ENCODE measurements around the gene ZSCAN22.
A peak's percentile ranks its signal among the peaks of the same experiment; 100 is the strongest.
"Not testable (repeated sequence)": the region's sequence is repeated elsewhere in the genome, so short reads cannot be mapped to it uniquely, and the experiment has no call there.

ZSCAN22 gene

DNA sequence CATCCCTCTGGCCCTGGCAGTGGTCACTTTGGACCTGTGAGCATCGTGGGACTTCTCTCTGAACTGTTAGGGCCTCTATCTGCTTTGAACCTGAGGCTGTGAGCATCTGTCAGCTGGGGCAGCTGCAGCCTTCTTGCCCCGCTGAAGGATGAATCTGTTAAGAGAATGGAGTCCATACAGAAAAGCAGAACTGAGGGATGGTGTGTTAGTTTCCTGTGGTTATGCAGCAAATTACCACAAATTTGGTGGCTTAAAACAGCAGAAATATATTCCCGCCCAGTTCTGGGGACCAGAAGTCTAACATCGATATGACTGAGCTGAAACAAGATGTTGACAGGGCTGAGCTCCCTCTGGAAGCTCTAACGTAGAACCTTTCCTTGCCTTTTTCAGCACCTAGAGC lies 37.4 kb downstream of the ZSCAN22 start:
- H3K4me3 ChIP-seq (replicated peaks in 1 of 2; ENCODE audit: low read depth in 2 of 2, low read length in 2 of 2): no peak overlapping the region
- no peak for DNase-seq (ENCODE audit: low read depth in 2 of 2)
- no peak for TF ChIP-seq CTCF (IDR thresholded peaks at IDR 0.05; ENCODE audit: low read depth, low read length)

- H3K4me3 ChIP-seq (replicated peaks in 1 of 2; ENCODE audit: low read depth in 2 of 2, low read length in 2 of 2): no peak overlapping the region
- no peak for TF ChIP-seq CTCF (IDR thresholded peaks at IDR 0.05; ENCODE audit: low read depth, low read length)
- DNase-seq (ENCODE audit: low read depth in 2 of 2): no peak
These were observed 40.0 kb downstream of the ZSCAN22 start for GRCh38 chr19:58366585-58367430.

DNA sequence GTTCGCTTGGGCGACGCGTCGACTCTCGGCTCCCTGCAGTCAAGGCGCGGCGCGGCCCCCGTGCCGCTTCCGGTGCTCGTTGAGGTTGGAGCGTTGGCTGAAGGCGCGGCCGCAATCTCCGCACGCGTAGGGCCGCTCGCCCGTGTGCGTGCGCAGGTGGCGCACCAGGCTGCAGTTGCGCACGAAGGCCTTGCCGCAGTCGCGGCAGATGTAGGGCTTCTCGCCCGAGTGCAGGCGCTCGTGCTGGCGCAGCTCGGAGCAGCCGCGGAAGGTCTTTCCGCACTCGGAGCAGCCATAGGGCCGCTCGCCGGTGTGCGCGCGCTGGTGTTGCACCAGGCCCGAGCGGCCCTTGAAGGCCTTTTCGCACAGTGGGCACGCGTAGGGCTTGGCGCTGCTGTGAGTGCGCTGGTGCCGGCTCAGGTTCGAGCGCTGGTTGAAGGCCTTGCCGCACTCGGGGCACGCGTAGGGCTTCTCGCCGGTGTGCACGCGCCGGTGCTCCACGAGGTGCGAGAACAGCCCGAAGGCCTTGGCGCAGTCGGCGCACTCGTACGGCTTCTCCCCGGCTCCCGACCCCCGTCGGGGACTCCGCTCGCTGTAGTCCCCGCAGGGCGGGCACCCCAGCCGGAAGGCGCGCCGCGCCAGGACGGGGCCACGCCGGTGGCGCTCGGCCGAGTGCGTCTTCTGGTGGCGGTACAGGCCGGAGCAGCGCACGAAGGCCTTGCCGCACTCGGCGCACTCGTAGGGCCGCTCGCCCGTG lies 41.1 kb downstream of the ZSCAN22 start:
- no peak for TF ChIP-seq CTCF (IDR thresholded peaks at IDR 0.05; ENCODE audit: low read depth, low read length)
- H3K4me3 ChIP-seq (replicated peaks in 1 of 2; ENCODE audit: low read depth in 2 of 2, low read length in 2 of 2): no peak overlapping the region
- DNase-seq (ENCODE audit: low read depth in 2 of 2): no peak

DNA sequence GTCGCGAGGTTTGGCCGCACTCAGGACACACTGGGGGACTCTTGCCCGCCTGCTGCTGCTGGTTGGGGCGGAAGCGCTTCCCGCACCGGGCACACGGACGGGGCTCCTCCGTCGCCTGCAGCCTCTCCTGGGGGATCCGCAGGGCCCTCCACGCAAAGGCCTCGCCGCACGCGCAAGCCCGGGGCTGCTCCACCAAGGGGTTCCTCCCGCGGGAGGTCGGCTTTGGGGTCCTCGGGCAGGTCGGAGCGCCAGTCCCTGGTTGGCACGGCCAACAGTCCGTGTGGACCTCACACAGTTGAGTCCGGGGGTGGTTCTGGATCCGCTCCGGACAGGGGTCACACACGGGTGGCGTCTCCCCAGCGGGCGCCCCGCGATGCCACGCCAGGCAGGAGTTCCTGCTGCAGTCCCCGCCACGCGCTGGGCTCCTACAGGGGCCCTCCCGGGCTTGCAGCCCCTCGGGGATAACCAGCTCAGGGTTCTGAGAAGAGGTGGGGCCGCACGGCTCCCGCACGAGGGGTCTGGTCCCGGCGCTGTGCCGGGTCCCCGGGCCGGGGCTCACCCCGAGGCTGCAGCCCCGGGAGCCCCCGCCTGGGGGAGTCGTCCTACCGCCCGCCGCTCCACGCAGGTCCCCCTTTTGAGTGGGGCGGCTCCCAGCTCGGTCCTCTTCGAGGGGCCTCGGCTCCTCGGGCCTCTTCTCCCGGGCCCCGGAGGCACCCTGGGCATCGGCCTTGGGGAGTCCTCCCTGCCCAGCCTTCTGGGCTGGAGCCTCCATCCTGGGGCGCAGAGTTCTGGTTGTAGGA lies 42.0 kb downstream of the ZSCAN22 start:
- no peak for TF ChIP-seq CTCF (IDR thresholded peaks at IDR 0.05; ENCODE audit: low read depth, low read length)
- no peak overlapping the region for H3K4me3 ChIP-seq (replicated peaks in 1 of 2; ENCODE audit: low read depth in 2 of 2, low read length in 2 of 2)

DNA sequence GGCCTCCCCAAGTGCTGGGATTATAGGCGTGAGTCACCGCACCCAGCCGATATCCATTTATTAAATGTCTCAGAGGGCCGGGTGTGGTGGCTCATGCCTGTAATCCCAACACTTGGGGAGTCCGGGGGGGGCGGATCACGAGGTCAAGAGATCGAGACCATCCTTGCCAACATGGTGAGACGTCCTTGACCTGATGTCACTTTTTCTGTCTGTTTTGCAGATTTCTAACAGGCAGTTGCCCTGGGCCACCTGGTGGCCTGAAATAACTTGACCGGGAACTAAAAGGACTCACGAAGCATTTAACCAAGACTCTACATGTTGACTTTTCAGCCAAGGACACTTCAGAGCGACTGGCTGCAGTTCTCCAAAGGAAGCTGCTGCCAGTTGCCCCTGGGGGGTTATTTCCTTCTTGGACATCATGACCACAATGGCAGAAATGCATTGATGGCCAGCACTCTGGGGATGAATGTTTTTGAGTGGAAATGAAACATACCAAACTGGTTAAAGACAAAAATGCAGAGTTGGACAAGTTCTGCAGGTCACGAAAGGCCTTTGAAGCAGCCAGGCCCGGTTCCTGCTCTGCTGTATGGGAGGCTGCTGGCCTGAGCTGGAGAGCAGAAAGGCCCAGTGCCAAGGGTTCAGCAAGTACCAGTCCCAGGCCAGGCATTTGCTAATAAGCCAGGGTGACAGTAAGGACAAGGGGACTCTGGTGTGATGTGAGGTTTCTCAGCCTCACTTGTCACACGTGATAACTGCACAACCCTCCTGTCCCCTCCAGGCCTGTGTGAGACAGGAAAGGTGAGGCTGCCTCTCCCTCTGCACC lies 45.7 kb downstream of the ZSCAN22 start:
- H3K4me3 ChIP-seq (replicated peaks in 1 of 2; ENCODE audit: low read depth in 2 of 2, low read length in 2 of 2): no peak overlapping the region
- TF ChIP-seq CTCF (IDR thresholded peaks at IDR 0.05; ENCODE audit: low read depth, low read length): peak; percentile 13

More for the DNA sequence above, 42.0 kb downstream of the ZSCAN22 start:
- DNase-seq (ENCODE audit: low read depth in 2 of 2): no peak

GRCh38 chr19:58374200-58374599 lies 47.4 kb downstream of the ZSCAN22 start:
- no peak for TF ChIP-seq CTCF (IDR thresholded peaks at IDR 0.05; ENCODE audit: low read depth, low read length)
- peak in 1 of 2 donors; percentile 45 for DNase-seq (ENCODE audit: low read depth in 2 of 2)
- H3K4me3 ChIP-seq (replicated peaks in 1 of 2; ENCODE audit: low read depth in 2 of 2, low read length in 2 of 2): no peak overlapping the region

More for the DNA sequence above, 45.7 kb downstream of the ZSCAN22 start:
- no peak for DNase-seq (ENCODE audit: low read depth in 2 of 2)

GRCh38 chr19:58376724-58377123 lies 49.9 kb downstream of the ZSCAN22 start:
- not testable (repeated sequence) for DNase-seq (ENCODE audit: low read depth in 2 of 2)

More at GRCh38 chr19:58376724-58377123, 49.9 kb downstream of the ZSCAN22 start:
- H3K4me3 ChIP-seq (replicated peaks in 1 of 2; ENCODE audit: low read depth in 2 of 2, low read length in 2 of 2): not testable (repeated sequence)
